Urothelium cell line (cell line): ENCODE data around the gene TBCD.

ENCODE experiments used
- DNase-seq: peaks from one replicate; pipeline ENCODE4 v3.0.0; 2011; ENCODE audit warnings: low spot score, mixed read lengths
- FAIRE-seq: peaks from 2 replicates; lab custom pipeline; 2011; peaks lifted over from hg19 to GRCh38; lab: Jason Lieb, UNC

TBCD gene

GRCh38 chr17:82787081-82787848 lies 35.4 kb downstream of the TBCD start:
- no peak for FAIRE-seq
- DNase-seq: no peak

DNA sequence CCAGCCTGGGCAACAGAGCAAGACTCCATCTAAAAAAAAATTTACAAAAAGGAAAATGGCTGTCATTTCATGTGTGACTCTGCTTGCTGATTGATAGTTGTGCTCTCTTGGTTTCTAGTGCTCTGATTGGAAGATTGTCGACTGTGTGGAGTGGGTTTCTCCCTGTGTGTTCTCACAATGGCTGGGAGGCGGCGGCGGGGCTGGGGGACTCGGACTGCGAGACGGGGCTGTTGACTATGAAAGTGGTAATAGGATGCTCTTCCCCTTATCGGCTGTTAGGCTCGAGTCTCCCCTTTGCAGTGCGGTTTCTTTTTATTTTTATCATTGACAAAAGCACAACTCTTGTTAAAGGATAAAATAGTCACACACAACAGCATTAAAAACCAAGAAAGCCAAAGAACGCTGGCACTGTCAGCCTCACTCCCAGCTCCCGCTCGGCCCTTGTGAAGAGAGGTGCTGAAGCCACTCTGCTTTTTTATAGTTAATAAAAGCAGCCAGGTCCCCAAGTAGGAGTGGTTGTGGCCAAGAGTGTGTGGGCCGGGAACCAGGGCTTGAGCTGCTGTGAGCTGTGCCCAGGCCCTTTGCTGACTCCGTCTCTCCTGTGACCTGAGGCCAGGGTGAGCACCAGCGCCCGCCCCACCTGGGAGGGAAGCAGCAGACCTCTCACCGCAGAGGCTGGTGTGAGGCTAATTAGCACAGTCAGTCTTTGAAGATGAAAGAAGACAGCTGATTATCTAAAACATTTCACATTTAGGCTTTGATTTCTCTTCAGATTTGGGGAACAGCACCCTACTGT lies 36.5 kb downstream of the TBCD start:
- DNase-seq: no peak
- FAIRE-seq: peak; percentile 5

DNA sequence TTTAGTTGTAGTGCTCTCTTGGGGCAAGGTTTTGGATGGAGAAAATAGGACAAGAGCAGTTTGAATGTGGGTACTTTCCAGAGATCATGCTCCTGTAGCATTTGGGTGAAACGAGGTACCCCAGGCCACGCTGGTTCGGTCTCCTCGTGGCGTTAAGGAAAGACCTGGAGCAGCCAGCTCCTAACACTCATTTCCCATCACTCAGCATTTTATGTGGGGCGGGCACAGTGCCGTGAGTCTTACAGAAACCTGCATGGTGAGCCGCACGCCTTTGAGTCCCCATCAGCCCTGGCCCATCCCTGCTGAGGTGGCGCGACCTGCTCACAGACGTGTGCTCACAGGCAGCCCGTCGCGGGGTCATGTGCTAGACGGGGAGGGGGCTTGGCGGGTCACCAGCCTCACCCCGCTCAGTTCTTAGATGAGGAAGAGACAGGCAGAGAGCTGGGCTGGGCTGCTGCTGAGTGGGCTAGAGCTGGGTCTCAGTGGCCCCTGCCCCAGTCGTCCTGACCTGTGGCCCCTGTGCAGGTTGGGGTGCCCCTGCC lies 37.3 kb downstream of the TBCD start:
- FAIRE-seq: no peak
- DNase-seq: no peak

DNA sequence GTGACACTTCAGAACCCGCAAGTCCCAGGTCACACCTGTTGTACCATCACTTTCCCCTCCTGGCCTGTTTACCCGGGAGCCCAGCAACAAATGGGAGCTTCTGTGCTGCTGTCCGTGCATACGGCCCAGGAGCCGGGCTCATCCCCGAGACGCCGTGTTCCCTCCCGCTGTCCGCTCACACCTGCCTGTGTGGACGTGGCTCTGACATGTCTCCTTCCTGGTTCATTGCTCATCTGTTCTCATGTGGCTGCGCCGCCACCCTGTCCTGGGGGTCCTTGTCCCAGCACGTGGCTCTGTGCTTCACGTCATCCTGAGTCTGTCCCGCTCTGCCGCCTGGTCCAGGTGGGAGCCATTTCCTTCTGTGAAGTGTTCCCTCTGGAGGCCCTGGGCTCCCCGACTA lies 37.9 kb downstream of the TBCD start:
- DNase-seq (no peak), FAIRE-seq (no peak)

GRCh38 chr17:82790391-82790790 lies 38.5 kb downstream of the TBCD start:
- FAIRE-seq (peak; percentile 84), DNase-seq (no peak)

- FAIRE-seq (peak; percentile 99), DNase-seq (peak; percentile 85)
These were observed 39.7 kb downstream of the TBCD start for GRCh38 chr17:82791532-82791931.

DNA sequence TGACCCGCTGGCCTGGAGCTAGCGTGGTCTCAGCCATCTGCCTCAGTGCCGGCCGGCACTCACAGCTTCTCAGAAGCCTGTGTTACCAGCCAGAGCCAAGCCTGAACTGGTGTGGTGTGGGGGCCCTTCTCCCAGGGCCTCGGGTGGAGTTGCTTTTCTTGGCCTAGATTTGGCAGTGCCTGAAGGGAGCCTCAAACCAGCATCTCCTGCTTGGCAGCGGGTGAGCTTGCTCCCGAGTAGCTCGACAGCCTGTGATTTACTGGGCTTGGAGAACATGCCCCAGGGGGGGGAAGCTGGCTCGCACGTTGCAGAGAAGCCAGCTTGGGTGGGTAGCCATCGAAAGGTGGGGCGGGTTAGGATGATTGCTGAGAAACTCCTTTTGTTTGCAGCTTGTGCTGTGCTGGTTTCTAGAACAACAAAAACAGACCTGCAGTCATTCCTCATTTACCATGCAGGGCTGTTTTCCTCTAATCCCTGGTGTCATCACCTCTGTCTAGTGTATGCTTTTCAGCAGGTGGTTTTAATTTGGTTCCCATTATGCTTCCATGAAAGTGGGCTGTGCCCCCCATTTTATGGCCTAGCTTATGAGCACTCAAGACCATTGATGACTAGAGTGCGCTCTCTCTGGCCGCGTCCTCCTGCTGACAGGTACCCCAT lies 42.2 kb downstream of the TBCD start:
- FAIRE-seq (no peak), DNase-seq (no peak)

DNA sequence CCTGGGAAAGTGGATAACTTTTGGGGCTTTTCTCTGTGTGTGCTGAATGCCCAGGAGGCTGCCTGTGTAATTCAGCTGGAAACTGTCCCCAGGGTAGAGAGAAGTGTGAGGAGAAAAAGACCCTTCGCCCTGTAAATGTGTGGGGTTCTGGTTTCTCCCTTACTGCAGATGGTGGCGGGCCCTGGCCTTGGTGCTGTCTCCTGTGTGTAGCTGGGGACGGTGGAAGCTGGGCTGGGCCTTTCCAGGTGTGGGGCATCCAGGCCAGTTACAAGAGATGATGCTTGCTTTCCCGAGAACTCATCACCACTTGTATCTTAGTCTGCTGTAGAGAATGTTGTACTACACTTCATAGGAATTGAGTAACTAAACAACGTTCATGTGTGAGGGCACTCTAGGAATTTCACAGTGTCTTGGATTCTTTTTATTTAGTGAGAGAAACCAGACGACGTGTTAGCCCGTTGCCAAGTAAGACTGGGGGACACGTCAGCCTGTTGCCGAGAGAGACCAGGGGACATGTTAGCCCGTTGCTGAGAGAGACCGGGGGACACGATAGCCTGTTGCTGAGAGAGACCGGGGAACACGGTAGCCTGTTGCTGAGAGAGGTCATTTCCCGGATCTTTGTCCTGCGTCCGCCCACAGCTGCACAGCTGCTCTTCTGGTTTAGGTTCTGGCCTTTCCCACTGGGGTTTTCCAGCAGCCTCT lies 43.1 kb downstream of the TBCD start:
- DNase-seq (no peak), FAIRE-seq (no peak)

DNA sequence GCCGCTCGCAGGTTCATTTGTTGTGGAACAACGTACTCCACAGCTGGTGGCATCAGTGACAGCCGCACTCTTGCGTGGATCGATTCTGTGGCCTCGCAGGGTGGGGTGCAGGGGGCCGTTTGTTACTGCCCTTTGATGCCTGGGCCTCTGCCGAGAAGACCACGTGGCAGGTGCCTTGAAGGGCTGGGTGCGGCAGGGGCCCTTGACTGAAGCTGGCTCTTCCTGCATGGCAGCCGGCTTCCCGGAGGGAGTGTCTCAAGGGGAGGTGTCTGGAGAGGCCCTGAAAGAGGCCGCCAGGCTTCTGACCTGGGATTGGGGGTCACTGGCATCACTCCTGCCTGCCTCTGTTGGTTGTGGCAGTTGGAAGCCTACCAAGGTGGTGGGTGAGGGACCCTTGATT lies 43.8 kb downstream of the TBCD start:
- FAIRE-seq: no peak
- no peak for DNase-seq

GRCh38 chr17:82797061-82797460 lies 45.2 kb downstream of the TBCD start:
- FAIRE-seq: no peak
- no peak for DNase-seq

DNA sequence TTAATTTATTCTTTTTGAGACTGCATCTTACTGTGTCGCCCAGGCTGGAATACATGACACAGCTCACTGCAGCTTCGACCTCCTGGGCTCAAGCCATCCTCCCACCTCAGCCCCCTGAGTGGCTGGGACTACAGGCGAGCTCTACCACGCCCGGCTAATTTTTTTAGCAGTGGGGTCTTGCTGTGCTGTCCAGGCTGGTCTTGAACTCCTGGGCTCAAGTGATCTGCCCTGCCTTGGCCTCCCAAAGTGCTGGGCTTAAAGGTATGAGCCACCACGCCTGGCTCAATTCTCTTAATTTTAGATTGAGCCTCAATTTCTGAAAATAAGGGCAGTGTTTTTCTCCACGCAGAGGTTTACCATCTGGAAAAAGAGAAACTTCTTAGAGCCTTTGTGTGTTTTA lies 46.9 kb downstream of the TBCD start:
- FAIRE-seq: no peak
- no peak for DNase-seq

- FAIRE-seq (no peak), DNase-seq (no peak)
These were observed 47.7 kb downstream of the TBCD start for GRCh38 chr17:82799591-82799990.

DNA sequence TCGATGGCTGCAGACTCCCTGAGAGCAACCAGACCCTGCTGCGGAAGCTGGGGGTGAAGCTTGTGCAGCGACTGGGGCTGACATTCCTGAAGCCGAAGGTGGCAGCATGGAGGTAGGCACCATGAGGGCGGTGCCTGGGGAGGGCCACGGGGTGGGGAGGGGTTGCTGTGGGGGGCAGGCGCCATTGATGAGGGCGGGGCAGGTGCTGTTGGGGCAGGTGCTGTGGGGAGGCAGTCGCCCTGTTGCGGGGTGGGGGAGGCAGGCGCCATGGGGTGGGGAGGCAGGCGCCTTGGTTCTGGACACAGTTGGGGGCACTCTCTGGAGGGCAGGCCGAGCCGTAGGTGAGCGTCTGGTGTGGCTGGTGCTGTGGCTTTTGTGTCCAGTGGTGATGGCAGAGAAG lies 49.0 kb downstream of the TBCD start:
- FAIRE-seq: no peak
- DNase-seq: no peak

DNA sequence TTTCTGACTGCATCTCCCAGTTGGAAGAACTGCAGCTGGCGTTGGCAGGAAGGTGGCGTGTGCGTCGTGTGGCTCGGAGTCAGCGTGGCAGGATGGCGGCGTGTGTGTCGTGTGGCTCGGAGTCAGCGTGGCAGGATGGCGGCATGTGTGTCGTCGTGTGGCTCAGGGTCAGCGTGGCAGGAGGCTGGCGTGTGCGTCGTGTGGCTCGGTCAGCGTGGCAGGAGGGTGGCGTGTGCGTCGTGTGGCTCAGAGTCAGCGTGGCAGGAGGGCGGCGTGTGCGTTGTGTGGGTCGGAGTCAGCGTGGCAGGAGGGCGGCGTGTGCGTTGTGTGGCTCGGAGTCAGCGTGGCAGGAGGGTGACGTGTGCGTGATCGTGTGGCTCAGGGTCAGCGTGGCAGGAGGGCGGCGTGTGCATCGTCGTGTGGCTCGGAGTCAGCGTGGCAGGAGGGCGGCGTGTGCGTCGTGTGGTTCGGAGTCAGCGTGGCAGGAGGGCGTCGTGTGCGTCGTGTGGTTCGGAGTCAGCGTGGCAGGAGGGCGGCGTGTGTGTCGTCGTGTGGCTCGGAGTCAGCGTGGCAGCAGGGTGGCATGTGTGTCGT lies 49.6 kb downstream of the TBCD start:
- FAIRE-seq (peak; percentile 98), DNase-seq (no peak)

- FAIRE-seq (no peak), DNase-seq (no peak)
These were observed 50.4 kb downstream of the TBCD start for GRCh38 chr17:82802075-82802780.

- DNase-seq (no peak), FAIRE-seq (no peak)
These were observed 51.3 kb downstream of the TBCD start for GRCh38 chr17:82803185-82803584.

- no peak for DNase-seq
- no peak for FAIRE-seq
These were observed 51.7 kb downstream of the TBCD start for GRCh38 chr17:82803606-82804005.

- DNase-seq: no peak
These were observed 52.8 kb downstream of the TBCD start for GRCh38 chr17:82804442-82805191.

DNA sequence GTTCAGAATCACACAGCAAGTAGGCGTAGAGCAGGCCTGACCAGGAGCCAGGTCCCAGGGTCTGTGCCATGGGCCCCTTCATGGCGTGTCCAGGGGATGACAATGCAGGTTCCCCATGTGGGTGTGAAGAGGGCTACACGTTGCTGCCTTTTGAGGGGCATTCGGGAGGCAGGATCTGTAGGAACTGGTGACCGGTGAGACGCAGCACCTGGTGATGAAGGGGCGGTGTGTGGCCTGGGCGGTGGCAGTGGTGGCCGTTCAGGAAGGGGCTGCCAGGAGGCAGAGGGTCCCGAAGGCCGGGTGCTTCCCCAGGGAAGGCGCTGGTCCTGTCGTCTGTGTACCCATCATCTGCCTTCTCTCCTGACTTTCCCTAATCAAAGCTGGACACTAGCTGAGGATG lies 53.4 kb downstream of the TBCD start:
- DNase-seq (no peak), FAIRE-seq (no peak)

More at GRCh38 chr17:82804442-82805191, 52.8 kb downstream of the TBCD start:
- FAIRE-seq: no peak
